ENCODE measurements around the gene SPAG9. TPM values are rescaled to one million over a fixed set of nuclear protein-coding genes. Genes with fewer than 3 reads are reported as not detected.

Gene SPAG9
- total RNA-seq, 1 experiment from 2014 or later, result 78.5 TPM

DNA sequence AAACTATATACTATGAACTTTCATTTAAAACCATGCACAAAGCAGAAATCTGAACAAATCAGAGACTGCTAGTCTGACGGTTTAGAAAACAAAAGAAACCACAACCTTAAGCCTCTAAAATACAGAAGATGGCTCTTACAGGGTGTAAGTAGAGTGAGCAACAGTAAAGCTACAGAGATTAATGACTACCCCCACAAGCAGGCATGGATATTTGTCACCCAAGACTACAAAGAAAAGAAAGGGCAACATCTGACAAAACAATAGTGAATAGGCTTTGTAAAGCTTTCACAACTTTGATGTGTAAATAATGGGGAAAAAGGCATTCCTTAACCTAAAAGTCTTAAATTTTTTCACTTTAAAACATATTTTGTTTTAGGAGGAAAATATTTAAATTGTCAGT, 75.0 kb downstream of the SPAG9 start:
- TF ChIP-seq, protein P1, sequence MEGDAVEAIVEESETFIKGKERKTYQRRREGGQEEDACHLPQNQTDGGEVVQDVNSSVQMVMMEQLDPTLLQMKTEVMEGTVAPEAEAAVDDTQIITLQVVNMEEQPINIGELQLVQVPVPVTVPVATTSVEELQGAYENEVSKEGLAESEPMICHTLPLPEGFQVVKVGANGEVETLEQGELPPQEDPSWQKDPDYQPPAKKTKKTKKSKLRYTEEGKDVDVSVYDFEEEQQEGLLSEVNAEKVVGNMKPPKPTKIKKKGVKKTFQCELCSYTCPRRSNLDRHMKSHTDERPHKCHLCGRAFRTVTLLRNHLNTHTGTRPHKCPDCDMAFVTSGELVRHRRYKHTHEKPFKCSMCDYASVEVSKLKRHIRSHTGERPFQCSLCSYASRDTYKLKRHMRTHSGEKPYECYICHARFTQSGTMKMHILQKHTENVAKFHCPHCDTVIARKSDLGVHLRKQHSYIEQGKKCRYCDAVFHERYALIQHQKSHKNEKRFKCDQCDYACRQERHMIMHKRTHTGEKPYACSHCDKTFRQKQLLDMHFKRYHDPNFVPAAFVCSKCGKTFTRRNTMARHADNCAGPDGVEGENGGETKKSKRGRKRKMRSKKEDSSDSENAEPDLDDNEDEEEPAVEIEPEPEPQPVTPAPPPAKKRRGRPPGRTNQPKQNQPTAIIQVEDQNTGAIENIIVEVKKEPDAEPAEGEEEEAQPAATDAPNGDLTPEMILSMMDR (IDR thresholded peaks at IDR 0.05; ENCODE audit: unreplicated experiment), result no peak
- ChIA-PET CTCF (interaction anchor here (0.9 to 3.7 kb wide), 2 partner anchors 44 to 107 kb away, joined by 5 to 16 read pairs; partner anchors contain the start of gene NME1), POLR2A (interaction anchor here (0.6 to 4.0 kb wide), 6 partner anchors 12 to 100 kb away, joined by 3 to 16 read pairs (median 4); no protein-coding TSS in a partner anchor)
- Mint-ChIP-seq H3K4me1 (ENCODE audit: insufficient read depth, unreplicated experiment) (peaks cover 2% of the 10 kb centered on the region), H3K27ac (ENCODE audit: low read depth, unreplicated experiment) (no peak overlapping the region), H3K36me3 (ENCODE audit: insufficient read depth, unreplicated experiment) (peaks cover 10% of the 10 kb centered on the region), H3K9me3 (ENCODE audit: unreplicated experiment) (no peaks in the 10 kb centered on the region), H3K27me3 (ENCODE audit: insufficient read depth, unreplicated experiment) (no peaks in the 10 kb centered on the region), H3K4me3 (ENCODE audit: unreplicated experiment) (no peak overlapping the region)
- no peak for DNase-seq (ENCODE audit: unreplicated experiment)
- no TSS peak for BruUV-seq (replicated peaks)
- intact Hi-C loops (cut with micrococcal nuclease), result no loop called here

- H3K27me3 Mint-ChIP-seq (ENCODE audit: insufficient read depth, unreplicated experiment), result no peaks in the 10 kb centered on the region
- no peaks in the 10 kb centered on the region for H3K4me1 Mint-ChIP-seq (ENCODE audit: insufficient read depth, unreplicated experiment)
- H3K27ac Mint-ChIP-seq (ENCODE audit: low read depth, unreplicated experiment), result no peak overlapping the region
- POLR2A ChIA-PET, result no interaction called here
- DNase-seq (ENCODE audit: unreplicated experiment), result no peak
- no TSS peak for BruUV-seq (replicated peaks)
- TF ChIP-seq, protein P1 (IDR thresholded peaks at IDR 0.05; ENCODE audit: unreplicated experiment), result no peak
- intact Hi-C loops (cut with micrococcal nuclease), result no loop called here
- no peaks in the 10 kb centered on the region for H3K9me3 Mint-ChIP-seq (ENCODE audit: unreplicated experiment)
- H3K36me3 Mint-ChIP-seq (ENCODE audit: insufficient read depth, unreplicated experiment), result peaks cover 16% of the 10 kb centered on the region
- no peak overlapping the region for H3K4me3 Mint-ChIP-seq (ENCODE audit: unreplicated experiment)
- CTCF ChIA-PET, result interaction anchor here (0.5 to 1.7 kb wide), 4 partner anchors 9 to 39 kb away, joined by 3 to 9 read pairs (median 4); no protein-coding TSS in a partner anchor
These were observed 75.7 kb downstream of the SPAG9 start for GRCh38 chr17:51044976-51045375.

GRCh38 chr17:51036084-51036483, 84.6 kb downstream of the SPAG9 start:
- TF ChIP-seq, protein P1 (IDR thresholded peaks at IDR 0.05; ENCODE audit: unreplicated experiment), result no peak
- POLR2A ChIA-PET, result no interaction called here
- no peak overlapping the region for H3K4me3 Mint-ChIP-seq (ENCODE audit: unreplicated experiment)
- intact Hi-C loops (cut with micrococcal nuclease), result no loop called here
- H3K27ac Mint-ChIP-seq (ENCODE audit: low read depth, unreplicated experiment), result no peak overlapping the region
- DNase-seq (ENCODE audit: unreplicated experiment), result no peak
- H3K27me3 Mint-ChIP-seq (ENCODE audit: insufficient read depth, unreplicated experiment), result no peaks in the 10 kb centered on the region
- peaks cover 33% of the 10 kb centered on the region for H3K36me3 Mint-ChIP-seq (ENCODE audit: insufficient read depth, unreplicated experiment)
- H3K4me1 Mint-ChIP-seq (ENCODE audit: insufficient read depth, unreplicated experiment), result no peaks in the 10 kb centered on the region
- CTCF ChIA-PET, result no interaction called here
- BruUV-seq (replicated peaks), result no TSS peak
- no peaks in the 10 kb centered on the region for H3K9me3 Mint-ChIP-seq (ENCODE audit: unreplicated experiment)

- H3K4me1 Mint-ChIP-seq (ENCODE audit: insufficient read depth, unreplicated experiment), result no peaks in the 10 kb centered on the region
- no peaks in the 10 kb centered on the region for H3K9me3 Mint-ChIP-seq (ENCODE audit: unreplicated experiment)
- CTCF ChIA-PET, result no interaction called here
- POLR2A ChIA-PET, result no interaction called here
- intact Hi-C loops (cut with micrococcal nuclease), result no loop called here
- BruUV-seq (replicated peaks), result no TSS peak
- DNase-seq (ENCODE audit: unreplicated experiment), result no peak
- H3K27ac Mint-ChIP-seq (ENCODE audit: low read depth, unreplicated experiment), result no peak overlapping the region
- TF ChIP-seq, protein P1 (IDR thresholded peaks at IDR 0.05; ENCODE audit: unreplicated experiment), result no peak
- H3K4me3 Mint-ChIP-seq (ENCODE audit: unreplicated experiment), result no peak overlapping the region
- H3K27me3 Mint-ChIP-seq (ENCODE audit: insufficient read depth, unreplicated experiment), result no peaks in the 10 kb centered on the region
- H3K36me3 Mint-ChIP-seq (ENCODE audit: insufficient read depth, unreplicated experiment), result peaks cover 27% of the 10 kb centered on the region
These were observed 85.2 kb downstream of the SPAG9 start for GRCh38 chr17:51035431-51035830.
